IMR-90 (cell line): ENCODE results near the gene KIFAP3.

ENCODE experiments used
- BHLHE40 ChIP-seq: fragments of 150-350 bp; IDR thresholded peaks from 2 replicates; pipeline ENCODE4 v1.6.1; 2016; ENCODE audit warnings: mild to moderate bottlenecking, low read depth, low read length
- CEBPB ChIP-seq: IDR thresholded peaks from 2 replicates; pipeline ENCODE4 v1.6.1; 2012; ENCODE audit warnings: low read depth, low read length, improper control_type of control experiment
- CHD1 ChIP-seq: IDR thresholded peaks from 2 replicates; pipeline ENCODE4 v1.6.1; 2012; ENCODE audit warnings: low read depth, low read length, improper control_type of control experiment
- FOS ChIP-seq: fragments of 150-350 bp; IDR thresholded peaks from 2 replicates; pipeline ENCODE4 v1.6.1; 2016; ENCODE audit warnings: low read depth, low read length
- MXI1 ChIP-seq: IDR thresholded peaks from 2 replicates; pipeline ENCODE4 v1.6.1; 2012; ENCODE audit warnings: low read depth, mild to moderate bottlenecking, low read length, moderate library complexity, borderline replicate concordance
- POLR2A ChIP-seq: IDR thresholded peaks from 2 replicates; pipeline ENCODE4 v1.6.1; 2012; ENCODE audit warnings: mild to moderate bottlenecking, low read depth, low read length
- RAD21 ChIP-seq: IDR thresholded peaks from 2 replicates; pipeline ENCODE4 v1.6.1; 2012; ENCODE audit warnings: low read length, improper control_type of control experiment
- USF2 ChIP-seq: fragments of 150-350 bp; IDR thresholded peaks from 2 replicates; pipeline ENCODE4 v1.6.1; 2017; ENCODE audit warnings: mild to moderate bottlenecking, antibody characterized with exemption, low read length, low read depth
- TF ChIP-seq, protein P1 (sequence below): conservative IDR thresholded peaks from 2 replicates; pipeline ENCODE4 v1.5.1; 2012; ENCODE audit warnings: mild to moderate bottlenecking, low read depth, low read length, improper control_type of control experiment

DNA sequence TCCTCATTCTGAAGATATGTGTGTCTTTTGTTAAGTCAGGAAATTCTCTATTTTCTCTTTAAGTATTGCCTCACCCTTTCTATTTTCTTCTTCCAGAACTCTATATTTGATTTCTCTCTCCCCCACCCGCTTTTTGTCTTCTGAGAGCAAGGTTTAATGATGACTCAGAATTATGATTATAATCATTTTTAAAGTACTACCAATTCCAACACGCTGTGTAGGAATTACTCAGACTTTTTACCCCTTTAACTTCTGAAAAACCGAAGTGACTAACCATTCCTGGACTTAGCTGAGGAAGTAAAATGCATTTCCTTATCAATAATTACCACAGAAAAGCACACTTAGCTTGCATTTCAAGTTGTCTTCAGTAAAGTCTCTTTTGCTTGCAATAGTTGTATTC lies 160.0 kb downstream of the KIFAP3 start:
- TF ChIP-seq, protein P1, sequence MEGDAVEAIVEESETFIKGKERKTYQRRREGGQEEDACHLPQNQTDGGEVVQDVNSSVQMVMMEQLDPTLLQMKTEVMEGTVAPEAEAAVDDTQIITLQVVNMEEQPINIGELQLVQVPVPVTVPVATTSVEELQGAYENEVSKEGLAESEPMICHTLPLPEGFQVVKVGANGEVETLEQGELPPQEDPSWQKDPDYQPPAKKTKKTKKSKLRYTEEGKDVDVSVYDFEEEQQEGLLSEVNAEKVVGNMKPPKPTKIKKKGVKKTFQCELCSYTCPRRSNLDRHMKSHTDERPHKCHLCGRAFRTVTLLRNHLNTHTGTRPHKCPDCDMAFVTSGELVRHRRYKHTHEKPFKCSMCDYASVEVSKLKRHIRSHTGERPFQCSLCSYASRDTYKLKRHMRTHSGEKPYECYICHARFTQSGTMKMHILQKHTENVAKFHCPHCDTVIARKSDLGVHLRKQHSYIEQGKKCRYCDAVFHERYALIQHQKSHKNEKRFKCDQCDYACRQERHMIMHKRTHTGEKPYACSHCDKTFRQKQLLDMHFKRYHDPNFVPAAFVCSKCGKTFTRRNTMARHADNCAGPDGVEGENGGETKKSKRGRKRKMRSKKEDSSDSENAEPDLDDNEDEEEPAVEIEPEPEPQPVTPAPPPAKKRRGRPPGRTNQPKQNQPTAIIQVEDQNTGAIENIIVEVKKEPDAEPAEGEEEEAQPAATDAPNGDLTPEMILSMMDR, result no peak
- TF ChIP-seq POLR2A, result no peak
- no peak for TF ChIP-seq CHD1
- TF ChIP-seq CEBPB, result no peak
- 0 out of 2 replicates have a peak, but pooled peaks have one; percentile 17 for TF ChIP-seq FOS
- TF ChIP-seq BHLHE40, result no peak
- TF ChIP-seq RAD21, result no peak
- TF ChIP-seq USF2, result no peak
- TF ChIP-seq MXI1, result no peak
